Trophoblast cell (in vitro differentiated cells and primary cell): ENCODE data around the gene HID1.

Experiments
- DNase-seq, 2 donors: peaks; one replicate each; pipeline ENCODE4 v3.0.0-alpha.2; 2016
- H2AFZ ChIP-seq: 2 replicates; pipeline ENCODE4 v1.6.1; 2013; ENCODE audit warnings: low read length, moderate library complexity, mild to moderate bottlenecking; ENCODE audit not compliant: insufficient read depth, poor library complexity
- H2AK5ac ChIP-seq: 2 replicates; pipeline ENCODE4 v1.6.1; 2013; ENCODE audit warnings: mild to moderate bottlenecking, low read length
- H2BK120ac ChIP-seq: 2 replicates; pipeline ENCODE4 v1.6.1; 2013; ENCODE audit warnings: low read length, mild to moderate bottlenecking, moderate library complexity; ENCODE audit not compliant: insufficient read depth, poor library complexity
- H2BK12ac ChIP-seq: 2 replicates; pipeline ENCODE4 v1.6.1; 2013; ENCODE audit warnings: mild to moderate bottlenecking, low read length, moderate library complexity
- H2BK5ac ChIP-seq: 2 replicates; pipeline ENCODE4 v1.6.1; 2013; ENCODE audit warnings: low read length, low read depth, moderate library complexity, mild to moderate bottlenecking; ENCODE audit not compliant: poor library complexity
- H3K14ac ChIP-seq: 2 replicates; pipeline ENCODE4 v1.6.1; 2013; ENCODE audit warnings: mild to moderate bottlenecking, low read length
- H3K18ac ChIP-seq: 2 replicates; pipeline ENCODE4 v1.6.1; 2013; ENCODE audit warnings: mild to moderate bottlenecking, low read length
- H3K23ac ChIP-seq: 2 replicates; pipeline ENCODE4 v1.6.1; 2013; ENCODE audit warnings: low read length
- H3K27ac ChIP-seq: 2 replicates; pipeline ENCODE4 v1.5.1; 2013; ENCODE audit warnings: low read depth, mild to moderate bottlenecking, inconsistent platforms, low read length, moderate library complexity
- H3K27me3 ChIP-seq: 2 replicates; pipeline ENCODE4 v1.6.1; 2013; ENCODE audit warnings: inconsistent platforms, mild to moderate bottlenecking, low read length, moderate library complexity; ENCODE audit not compliant: insufficient read depth
- H3K36me3 ChIP-seq, 2 experiments: 1 replicate in 1 of 2; 2 replicates in 1 of 2; pipeline ENCODE4 v1.6.1; 2013; ENCODE audit warnings: low read length in 2 of 2, mild to moderate bottlenecking in 2 of 2, moderate library complexity in 1 of 2; ENCODE audit not compliant: insufficient read depth in 2 of 2, control insufficient read depth in 1 of 2
- H3K4ac ChIP-seq: 2 replicates; pipeline ENCODE4 v1.6.1; 2013; ENCODE audit warnings: low read depth, mild to moderate bottlenecking, low read length, moderate library complexity
- H3K4me1 ChIP-seq, 2 experiments: 1 replicate in 1 of 2; 2 replicates in 1 of 2; pipeline ENCODE4 v1.6.1; 2013; ENCODE audit warnings: low read length in 2 of 2, mild to moderate bottlenecking in 2 of 2, moderate library complexity in 1 of 2; ENCODE audit not compliant: insufficient read depth in 2 of 2, control insufficient read depth in 1 of 2
- H3K4me2 ChIP-seq: 2 replicates; pipeline ENCODE4 v1.6.1; 2013; ENCODE audit warnings: inconsistent platforms, mild to moderate bottlenecking, low read length, moderate library complexity
- H3K4me3 ChIP-seq: 2 replicates; pipeline ENCODE4 v1.5.1; 2013; ENCODE audit warnings: mild to moderate bottlenecking, low read depth, low read length, inconsistent platforms
- H3K79me1 ChIP-seq: one replicate; pipeline ENCODE4 v1.6.1; 2013; ENCODE audit warnings: low read length
- H3K79me2 ChIP-seq: 2 replicates; pipeline ENCODE4 v1.6.1; 2013; ENCODE audit warnings: low read length, mild to moderate bottlenecking; ENCODE audit not compliant: control insufficient read depth, insufficient read depth, poor library complexity
- H3K9ac ChIP-seq: 2 replicates; pipeline ENCODE4 v1.6.1; 2013; ENCODE audit warnings: mild to moderate bottlenecking, low read length
- H3K9me3 ChIP-seq: 2 replicates; pipeline ENCODE4 v1.6.1; 2013; ENCODE audit warnings: low read depth, mild to moderate bottlenecking, control low read depth, inconsistent platforms, low read length; ENCODE audit not compliant: insufficient read depth
- H4K12ac ChIP-seq: 2 replicates; pipeline ENCODE4 v1.6.1; 2013; ENCODE audit warnings: low read depth, mild to moderate bottlenecking, low read length, moderate library complexity
- H4K8ac ChIP-seq: 2 replicates; pipeline ENCODE4 v1.6.1; 2013; ENCODE audit warnings: low read depth, mild to moderate bottlenecking, low read length, moderate library complexity
- H4K91ac ChIP-seq: one replicate; pipeline ENCODE4 v1.6.1; 2013; ENCODE audit warnings: low read depth, mild to moderate bottlenecking, low read length, moderate library complexity
- WGBS: extraction: QIAGEN DNeasy Blood & Tissue Kit; methylation state at CpG from one replicate; pipeline ENCODE4 v1.1.7; 2013; ENCODE audit warnings: missing lambda C conversion rate; ENCODE audit not compliant: insufficient read length, insufficient coverage; ENCODE audit errors: extremely low coverage; 5-methylcytosine and 5-hydroxymethylcytosine counted together

The HID1 gene

GRCh38 chr17:74950207-74950606 is 22.4 kb downstream of the HID1 start:
- Histone ChIP-seq H3K4me2 (no peak overlapping the region), H4K91ac (no peak overlapping the region), H3K9me3 (peaks cover 3% of the 10 kb centered on the region), H4K12ac (no peak overlapping the region), H3K36me3 (no peaks in the 10 kb centered on the region), H3K27ac (no peak overlapping the region), H3K14ac (no peak overlapping the region), H3K4me3 (no peak overlapping the region), H3K79me1 (no peaks in the 10 kb centered on the region), H2BK12ac (no peak overlapping the region), H3K4me1 (no peaks in the 10 kb centered on the region), H3K27me3 (no peaks in the 10 kb centered on the region), H3K79me2 (no peaks in the 10 kb centered on the region), H2BK120ac (no peak overlapping the region), H3K18ac (no peak overlapping the region), H3K23ac (no peak overlapping the region), H3K9ac (no peak overlapping the region), H3K4ac (no peak overlapping the region), H2AFZ (no peak overlapping the region), H2BK5ac (no peak overlapping the region), H2AK5ac (no peak overlapping the region), H4K8ac (no peak overlapping the region)
- WGBS = no CpG with 5 or more reads among the region's 8 CpGs
- no peak for DNase-seq

DNA sequence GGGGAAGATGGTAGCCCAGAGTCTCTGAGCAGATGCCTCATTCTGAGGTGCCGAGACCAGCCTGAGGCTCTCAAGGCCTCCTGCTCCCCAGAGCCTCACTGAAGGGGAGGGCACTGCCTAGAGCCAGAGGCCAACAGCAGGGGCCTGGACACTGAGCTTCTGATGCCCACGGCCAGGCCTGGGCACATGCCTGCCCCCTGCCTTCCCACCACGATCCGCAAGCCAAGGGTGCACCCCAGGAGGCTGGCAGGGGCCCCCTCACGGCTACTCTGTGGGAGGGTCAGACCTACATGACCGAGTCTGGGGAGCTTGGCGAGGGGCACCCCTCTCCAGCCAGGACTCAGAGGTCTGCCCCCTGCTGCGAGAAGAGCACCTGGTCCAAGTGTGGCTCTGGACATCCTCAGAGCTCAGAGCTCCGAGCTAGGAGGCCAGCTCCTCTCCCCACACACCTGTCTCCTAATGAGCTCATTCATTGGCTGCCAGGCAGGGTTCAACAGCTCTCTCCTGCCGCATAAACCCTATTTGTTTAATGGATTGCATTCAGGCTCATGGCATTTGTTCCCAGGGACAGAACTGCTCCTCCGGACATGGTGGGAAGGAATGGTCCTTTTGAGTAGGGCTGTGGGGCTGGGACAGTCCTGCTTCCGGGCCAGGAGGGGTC is 23.0 kb downstream of the HID1 start:
- no CpG with 5 or more reads among the region's 12 CpGs for WGBS
- no peaks in the 10 kb centered on the region for H3K79me1 ChIP-seq

GRCh38 chr17:74947041-74947754 is 25.4 kb downstream of the HID1 start:
- DNase-seq = no peak
- WGBS = no CpG with 5 or more reads among the region's 17 CpGs

More for the DNA sequence above, 23.0 kb downstream of the HID1 start:
- Histone ChIP-seq H2BK5ac (no peak overlapping the region), H3K9ac (no peak overlapping the region), H3K27me3 (no peaks in the 10 kb centered on the region), H2BK120ac (no peak overlapping the region), H2BK12ac (no peak overlapping the region), H3K4ac (no peak overlapping the region), H3K9me3 (peaks cover 3% of the 10 kb centered on the region), H2AFZ (no peak overlapping the region), H4K91ac (no peak overlapping the region), H2AK5ac (no peak overlapping the region), H4K8ac (no peak overlapping the region), H3K27ac (no peak overlapping the region), H3K4me3 (no peak overlapping the region), H4K12ac (no peak overlapping the region), H3K14ac (no peak overlapping the region), H3K4me1 (no peaks in the 10 kb centered on the region), H3K23ac (no peak overlapping the region), H3K18ac (no peak overlapping the region), H3K4me2 (no peak overlapping the region), H3K79me2 (no peaks in the 10 kb centered on the region), H3K36me3 (no peaks in the 10 kb centered on the region)
- DNase-seq = no peak

DNA sequence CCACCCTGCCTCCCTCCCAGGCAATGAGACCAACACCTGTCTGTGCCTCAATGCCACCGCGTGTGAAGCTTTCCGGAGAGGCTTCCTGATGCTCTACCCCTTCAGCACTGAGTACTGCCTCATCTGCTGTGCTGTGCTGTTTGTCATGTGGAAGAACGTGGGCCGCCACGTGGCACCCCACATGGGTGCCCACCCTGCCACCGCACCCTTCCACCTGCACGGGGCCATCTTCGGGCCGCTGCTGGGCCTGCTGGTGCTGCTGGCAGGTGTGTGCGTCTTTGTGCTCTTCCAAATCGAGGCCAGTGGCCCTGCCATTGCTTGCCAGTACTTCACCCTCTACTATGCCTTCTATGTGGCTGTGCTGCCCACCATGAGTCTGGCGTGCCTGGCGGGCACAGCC is 25.9 kb downstream of the HID1 start:
- no peak overlapping the region for H2AFZ ChIP-seq
- no CpG with 5 or more reads among the region's 14 CpGs for WGBS
- H3K18ac ChIP-seq = no peak overlapping the region
- no peak overlapping the region for H3K9ac ChIP-seq
- H2BK120ac ChIP-seq = no peak overlapping the region
- H3K79me2 ChIP-seq = no peaks in the 10 kb centered on the region
- H3K27ac ChIP-seq = no peak overlapping the region
- H4K91ac ChIP-seq = no peak overlapping the region
- H3K79me1 ChIP-seq = no peaks in the 10 kb centered on the region
- no peak overlapping the region for H2AK5ac ChIP-seq
- H3K23ac ChIP-seq = no peak overlapping the region
- H3K4me2 ChIP-seq = no peak overlapping the region
- no peak overlapping the region for H3K4ac ChIP-seq
- no peak overlapping the region for H2BK12ac ChIP-seq
- H2BK5ac ChIP-seq = no peak overlapping the region
- no peaks in the 10 kb centered on the region for H3K36me3 ChIP-seq
- no peak overlapping the region for H4K12ac ChIP-seq
- H3K27me3 ChIP-seq = no peaks in the 10 kb centered on the region
- H4K8ac ChIP-seq = no peak overlapping the region
- DNase-seq = no peak
- H3K14ac ChIP-seq = no peak overlapping the region
- no peaks in the 10 kb centered on the region for H3K4me1 ChIP-seq
- H3K9me3 ChIP-seq = peaks cover 3% of the 10 kb centered on the region
- H3K4me3 ChIP-seq = no peak overlapping the region

More at GRCh38 chr17:74947041-74947754, 25.4 kb downstream of the HID1 start:
- Histone ChIP-seq H3K36me3 (no peaks in the 10 kb centered on the region), H4K8ac (no peak overlapping the region), H2BK120ac (no peak overlapping the region), H3K23ac (no peak overlapping the region), H2BK5ac (no peak overlapping the region), H2AFZ (no peak overlapping the region), H3K27ac (no peak overlapping the region), H2BK12ac (no peak overlapping the region), H3K79me1 (no peaks in the 10 kb centered on the region), H3K4ac (no peak overlapping the region), H3K9ac (no peak overlapping the region), H4K12ac (no peak overlapping the region), H3K4me1 (no peaks in the 10 kb centered on the region), H3K18ac (no peak overlapping the region), H3K9me3 (peaks cover 3% of the 10 kb centered on the region), H2AK5ac (no peak overlapping the region), H3K4me3 (no peak overlapping the region), H3K14ac (no peak overlapping the region), H3K79me2 (no peaks in the 10 kb centered on the region), H4K91ac (no peak overlapping the region), H3K4me2 (no peak overlapping the region), H3K27me3 (no peaks in the 10 kb centered on the region)
